Loucy (cell line): ENCODE measurements around the gene FSTL1.

Experiments
- H2AFZ ChIP-seq: fragments of 200-600 bp; sonication (generic); 2 replicates; pipeline ENCODE4 v1.6.0; 2016; ENCODE audit warnings: antibody characterized with exemption, mild to moderate bottlenecking, low read length, moderate library complexity
- H3F3A ChIP-seq: fragments of 200-600 bp; 2 replicates; pipeline ENCODE4 v1.6.0; 2016; ENCODE audit warnings: antibody characterized with exemption, low read depth, mild to moderate bottlenecking
- H3K27me3 ChIP-seq: fragments of 200-600 bp; sonication (generic); 2 replicates; pipeline ENCODE4 v1.6.1; 2014; ENCODE audit warnings: low read length, mild to moderate bottlenecking; ENCODE audit not compliant: insufficient read depth, poor library complexity, severe bottlenecking
- H3K36me3 ChIP-seq: fragments of 200-600 bp; sonication (generic); 2 replicates; pipeline ENCODE4 v1.6.1; 2016; ENCODE audit warnings: low read length; ENCODE audit not compliant: insufficient read depth
- H3K4me1 ChIP-seq: fragments of 200-600 bp; sonication (generic); 2 replicates; pipeline ENCODE4 v1.5.1; 2014; ENCODE audit warnings: low read length, mild to moderate bottlenecking; ENCODE audit not compliant: insufficient read depth, poor library complexity, severe bottlenecking
- H3K4me2 ChIP-seq: fragments of 200-600 bp; sonication (generic); 2 replicates; pipeline ENCODE4 v1.6.0; 2014; ENCODE audit warnings: antibody characterized with exemption, low read length, low read depth, mild to moderate bottlenecking; ENCODE audit not compliant: poor library complexity, severe bottlenecking
- H3K4me3 ChIP-seq: fragments of 200-600 bp; sonication (generic); 2 replicates; pipeline ENCODE4 v1.5.1; 2014; ENCODE audit warnings: low read length, mild to moderate bottlenecking, mixed read lengths; ENCODE audit not compliant: poor library complexity, severe bottlenecking
- H3K79me2 ChIP-seq: fragments of 200-600 bp; sonication (generic); 2 replicates; pipeline ENCODE4 v1.6.1; 2014; ENCODE audit warnings: low read length; ENCODE audit not compliant: insufficient read depth
- H3K9ac ChIP-seq: fragments of 200-600 bp; sonication (generic); 2 replicates; pipeline ENCODE4 v1.6.0; 2014; ENCODE audit warnings: mild to moderate bottlenecking, low read depth, low read length, moderate library complexity; ENCODE audit not compliant: poor library complexity, severe bottlenecking
- H3K9me2 ChIP-seq: fragments of 200-600 bp; sonication (generic); replicated peaks from 2 replicates; pipeline ENCODE4 v1.6.1; 2016; ENCODE audit warnings: low read depth, low read length, mixed read lengths
- H3K9me3 ChIP-seq: fragments of 200-600 bp; sonication (generic); 2 replicates; pipeline ENCODE4 v1.6.1; 2014; ENCODE audit warnings: mild to moderate bottlenecking, antibody characterized with exemption, low read length, low read depth; ENCODE audit not compliant: insufficient read depth
- H4K20me1 ChIP-seq: fragments of 200-600 bp; sonication (generic); 2 replicates; pipeline ENCODE4 v1.6.0; 2014; ENCODE audit warnings: antibody characterized with exemption, low read length, mild to moderate bottlenecking; ENCODE audit not compliant: insufficient read depth, poor library complexity, severe bottlenecking
- EZH2phosphoT487 ChIP-seq: fragments of 200-600 bp; IDR thresholded peaks from 2 replicates; pipeline ENCODE4 v1.6.1; 2018; ENCODE audit warnings: antibody characterized with exemption, mild to moderate bottlenecking, moderate library complexity, borderline replicate concordance
- TF ChIP-seq, protein P1 (sequence below): fragments of 200-600 bp; sonication (generic); conservative IDR thresholded peaks from 2 replicates; pipeline ENCODE4 v1.5.1; 2014; ENCODE audit warnings: mild to moderate bottlenecking, antibody characterized with exemption, low read length

FSTL1 gene

DNA sequence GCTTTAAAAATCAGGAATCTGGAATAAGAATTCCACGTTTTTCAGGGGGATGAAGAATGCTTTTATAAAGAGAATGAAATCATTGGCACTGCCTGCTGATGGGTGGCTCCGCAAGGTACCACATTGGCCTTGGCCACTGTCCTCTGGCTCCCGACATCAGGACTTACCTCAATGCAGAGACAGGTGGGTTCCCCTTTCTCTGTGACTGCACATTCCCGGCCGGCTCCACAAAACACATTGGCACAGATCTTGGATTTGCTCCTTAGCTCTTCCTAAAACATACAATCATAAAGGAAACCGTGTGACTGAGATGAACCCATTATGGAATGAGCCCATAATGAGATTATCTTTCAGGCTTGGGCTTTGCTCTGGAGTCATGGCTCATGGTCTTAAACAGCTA lies 35.0 kb downstream of the FSTL1 start:
- TF ChIP-seq, protein P1, sequence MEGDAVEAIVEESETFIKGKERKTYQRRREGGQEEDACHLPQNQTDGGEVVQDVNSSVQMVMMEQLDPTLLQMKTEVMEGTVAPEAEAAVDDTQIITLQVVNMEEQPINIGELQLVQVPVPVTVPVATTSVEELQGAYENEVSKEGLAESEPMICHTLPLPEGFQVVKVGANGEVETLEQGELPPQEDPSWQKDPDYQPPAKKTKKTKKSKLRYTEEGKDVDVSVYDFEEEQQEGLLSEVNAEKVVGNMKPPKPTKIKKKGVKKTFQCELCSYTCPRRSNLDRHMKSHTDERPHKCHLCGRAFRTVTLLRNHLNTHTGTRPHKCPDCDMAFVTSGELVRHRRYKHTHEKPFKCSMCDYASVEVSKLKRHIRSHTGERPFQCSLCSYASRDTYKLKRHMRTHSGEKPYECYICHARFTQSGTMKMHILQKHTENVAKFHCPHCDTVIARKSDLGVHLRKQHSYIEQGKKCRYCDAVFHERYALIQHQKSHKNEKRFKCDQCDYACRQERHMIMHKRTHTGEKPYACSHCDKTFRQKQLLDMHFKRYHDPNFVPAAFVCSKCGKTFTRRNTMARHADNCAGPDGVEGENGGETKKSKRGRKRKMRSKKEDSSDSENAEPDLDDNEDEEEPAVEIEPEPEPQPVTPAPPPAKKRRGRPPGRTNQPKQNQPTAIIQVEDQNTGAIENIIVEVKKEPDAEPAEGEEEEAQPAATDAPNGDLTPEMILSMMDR = no peak
- TF ChIP-seq EZH2phosphoT487 = no peak
- Histone ChIP-seq H3K4me1 (peaks cover 12% of the 10 kb centered on the region), H3K4me3 (no peak overlapping the region), H3K27me3 (no peaks in the 10 kb centered on the region), H2AFZ (peak overlapping the region; percentile 97; the same call in 1 of the 2 replicates), H3K36me3 (no peaks in the 10 kb centered on the region), H3F3A (no peaks in the 10 kb centered on the region), H3K9ac (no peak overlapping the region), H3K9me3 (no peaks in the 10 kb centered on the region), H3K79me2 (no peaks in the 10 kb centered on the region), H3K4me2 (no peak overlapping the region), H3K9me2 (no peaks in the 10 kb centered on the region), H4K20me1 (no peaks in the 10 kb centered on the region)

- H3F3A ChIP-seq = no peaks in the 10 kb centered on the region
- H3K36me3 ChIP-seq = no peaks in the 10 kb centered on the region
- H3K4me2 ChIP-seq = no peak overlapping the region
- H3K79me2 ChIP-seq = no peaks in the 10 kb centered on the region
- H3K27me3 ChIP-seq = no peaks in the 10 kb centered on the region
- H3K9me2 ChIP-seq = no peaks in the 10 kb centered on the region
- no peak overlapping the region for H2AFZ ChIP-seq
- H3K9me3 ChIP-seq = no peaks in the 10 kb centered on the region
- TF ChIP-seq, protein P1 = no peak
- no peak for TF ChIP-seq EZH2phosphoT487
- no peak overlapping the region for H3K9ac ChIP-seq
- no peak overlapping the region for H3K4me3 ChIP-seq
- H4K20me1 ChIP-seq = no peaks in the 10 kb centered on the region
- H3K4me1 ChIP-seq = no peaks in the 10 kb centered on the region
Measured at GRCh38 chr3:120410541-120410940, 40.3 kb downstream of the FSTL1 start.

DNA sequence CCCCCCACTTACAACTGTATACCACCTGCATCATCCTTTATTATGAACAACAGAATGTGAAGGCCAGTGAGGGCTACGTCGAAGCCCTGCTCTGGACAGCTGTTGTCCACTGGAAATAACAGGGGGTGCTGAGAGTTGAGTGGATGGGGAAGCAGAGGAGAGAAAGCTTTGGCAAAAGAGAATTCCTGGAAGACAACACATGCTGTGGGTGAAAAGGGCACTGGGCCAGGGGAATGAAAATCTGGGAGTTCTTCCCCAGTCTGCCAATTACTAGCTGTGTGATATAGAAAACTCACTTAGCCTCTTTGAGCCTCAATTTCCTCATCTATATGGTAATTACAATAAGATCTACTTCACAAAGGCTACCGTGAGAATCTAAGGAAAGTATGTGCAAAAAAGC lies 40.7 kb downstream of the FSTL1 start:
- H3K27me3 ChIP-seq = no peaks in the 10 kb centered on the region
- no peak overlapping the region for H2AFZ ChIP-seq
- H3K4me3 ChIP-seq = no peak overlapping the region
- no peak overlapping the region for H3K4me2 ChIP-seq
- H3K9ac ChIP-seq = no peak overlapping the region
- no peaks in the 10 kb centered on the region for H3F3A ChIP-seq
- H3K9me2 ChIP-seq = no peaks in the 10 kb centered on the region
- no peaks in the 10 kb centered on the region for H3K79me2 ChIP-seq
- H4K20me1 ChIP-seq = no peaks in the 10 kb centered on the region
- no peaks in the 10 kb centered on the region for H3K4me1 ChIP-seq
- H3K9me3 ChIP-seq = no peaks in the 10 kb centered on the region
- TF ChIP-seq EZH2phosphoT487 = no peak
- TF ChIP-seq, protein P1 = no peak
- H3K36me3 ChIP-seq = no peaks in the 10 kb centered on the region
